ENCODE measurements around the gene MSANTD1. TPM values are rescaled to one million over a fixed set of nuclear protein-coding genes. Genes with fewer than 3 reads are reported as not detected.

The MSANTD1 gene
- total RNA-seq, 1 experiment from 2014 or later = 0.77 TPM

GRCh38 chr4:3229328-3229727 is 19.6 kb upstream of the MSANTD1 start:
- intact Hi-C loops (cut with micrococcal nuclease) = no loop called here
- Histone ChIP-seq H3K36me3 (ENCODE audit: low read depth, low read length) (peaks cover 11% of the 10 kb centered on the region), H3K9ac (ENCODE audit: low read length) (no peak overlapping the region), H2AFZ (ENCODE audit: low read length) (no peak overlapping the region), H3K4me2 (ENCODE audit: low read length) (no peak overlapping the region), H3K9me3 (ENCODE audit: low read length) (no peaks in the 10 kb centered on the region), H3K27ac (ENCODE audit: low read length) (no peak overlapping the region), H4K20me1 (ENCODE audit: low read length) (no peaks in the 10 kb centered on the region), H3K4me1 (ENCODE audit: insufficient read depth, low read length) (no peaks in the 10 kb centered on the region), H3K9me2 (replicated peaks; ENCODE audit: low read length) (no peaks in the 10 kb centered on the region), H3F3A (ENCODE audit: low read length, unreplicated experiment) (no peaks in the 10 kb centered on the region), H3K27me3 (ENCODE audit: low read length) (no peaks in the 10 kb centered on the region), H3K4me3 (ENCODE audit: low read length) (no peak overlapping the region), H3K79me2 (ENCODE audit: low read length) (no peaks in the 10 kb centered on the region)
- DNase-seq = no peak
- BruUV-seq (replicated peaks) = no TSS peak
- ChIA-PET CTCF (no interaction called here), POLR2A (ENCODE audit: unreplicated experiment) (no interaction called here)
- no peak for ATAC-seq
- TF ChIP-seq EZH2 (IDR thresholded peaks at IDR 0.05; ENCODE audit: low read length, unreplicated experiment) (no peak), EZH2phosphoT487 (IDR thresholded peaks at IDR 0.05; ENCODE audit: borderline replicate concordance, low read length) (no peak)
- TF ChIP-seq, protein P1, sequence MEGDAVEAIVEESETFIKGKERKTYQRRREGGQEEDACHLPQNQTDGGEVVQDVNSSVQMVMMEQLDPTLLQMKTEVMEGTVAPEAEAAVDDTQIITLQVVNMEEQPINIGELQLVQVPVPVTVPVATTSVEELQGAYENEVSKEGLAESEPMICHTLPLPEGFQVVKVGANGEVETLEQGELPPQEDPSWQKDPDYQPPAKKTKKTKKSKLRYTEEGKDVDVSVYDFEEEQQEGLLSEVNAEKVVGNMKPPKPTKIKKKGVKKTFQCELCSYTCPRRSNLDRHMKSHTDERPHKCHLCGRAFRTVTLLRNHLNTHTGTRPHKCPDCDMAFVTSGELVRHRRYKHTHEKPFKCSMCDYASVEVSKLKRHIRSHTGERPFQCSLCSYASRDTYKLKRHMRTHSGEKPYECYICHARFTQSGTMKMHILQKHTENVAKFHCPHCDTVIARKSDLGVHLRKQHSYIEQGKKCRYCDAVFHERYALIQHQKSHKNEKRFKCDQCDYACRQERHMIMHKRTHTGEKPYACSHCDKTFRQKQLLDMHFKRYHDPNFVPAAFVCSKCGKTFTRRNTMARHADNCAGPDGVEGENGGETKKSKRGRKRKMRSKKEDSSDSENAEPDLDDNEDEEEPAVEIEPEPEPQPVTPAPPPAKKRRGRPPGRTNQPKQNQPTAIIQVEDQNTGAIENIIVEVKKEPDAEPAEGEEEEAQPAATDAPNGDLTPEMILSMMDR (conservative IDR thresholded peaks at IDR 0.05; ENCODE audit: low read depth, low read length) = no peak

DNA sequence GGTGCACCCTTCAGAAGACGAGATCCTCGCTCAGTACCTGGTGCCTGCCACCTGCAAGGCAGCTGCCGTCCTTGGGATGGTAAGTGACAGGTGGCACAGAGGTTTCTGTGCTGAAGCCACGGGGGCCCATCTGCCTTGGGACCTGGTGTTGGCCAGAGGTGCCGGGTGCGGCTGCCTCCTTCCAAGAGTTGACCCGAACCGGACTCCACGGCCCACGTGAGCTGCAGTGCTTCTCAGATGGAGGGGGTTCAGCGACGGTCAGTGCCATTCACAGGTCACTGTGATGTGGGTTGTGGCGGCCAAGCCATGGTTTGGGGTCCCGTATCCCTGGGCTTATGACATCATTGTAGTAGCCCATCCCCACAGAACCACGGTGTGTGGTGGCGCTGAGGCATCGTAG is 19.0 kb upstream of the MSANTD1 start:
- ChIA-PET POLR2A (ENCODE audit: unreplicated experiment) (no interaction called here), CTCF (no interaction called here)
- ATAC-seq (no peak), DNase-seq (no peak)
- Histone ChIP-seq H2AFZ (ENCODE audit: low read length) (no peak overlapping the region), H3K36me3 (ENCODE audit: low read depth, low read length) (peaks cover 11% of the 10 kb centered on the region), H3K4me3 (ENCODE audit: low read length) (no peak overlapping the region), H3K4me1 (ENCODE audit: insufficient read depth, low read length) (no peaks in the 10 kb centered on the region), H3K27me3 (ENCODE audit: low read length) (no peaks in the 10 kb centered on the region), H3K79me2 (ENCODE audit: low read length) (no peaks in the 10 kb centered on the region), H3F3A (ENCODE audit: low read length, unreplicated experiment) (no peaks in the 10 kb centered on the region), H3K9me2 (replicated peaks; ENCODE audit: low read length) (no peaks in the 10 kb centered on the region), H3K9me3 (ENCODE audit: low read length) (no peaks in the 10 kb centered on the region), H3K4me2 (ENCODE audit: low read length) (no peak overlapping the region), H3K9ac (ENCODE audit: low read length) (no peak overlapping the region), H4K20me1 (ENCODE audit: low read length) (no peaks in the 10 kb centered on the region), H3K27ac (ENCODE audit: low read length) (no peak overlapping the region)
- no TSS peak for BruUV-seq (replicated peaks)
- intact Hi-C loops (cut with micrococcal nuclease) = no loop called here
- TF ChIP-seq EZH2phosphoT487 (IDR thresholded peaks at IDR 0.05; ENCODE audit: borderline replicate concordance, low read length) (no peak), EZH2 (IDR thresholded peaks at IDR 0.05; ENCODE audit: low read length, unreplicated experiment) (no peak)
- TF ChIP-seq, protein P1 (conservative IDR thresholded peaks at IDR 0.05; ENCODE audit: low read depth, low read length) = no peak

- Histone ChIP-seq H3K4me1 (ENCODE audit: insufficient read depth, low read length) (no peaks in the 10 kb centered on the region), H2AFZ (ENCODE audit: low read length) (no peak overlapping the region), H4K20me1 (ENCODE audit: low read length) (no peaks in the 10 kb centered on the region), H3K36me3 (ENCODE audit: low read depth, low read length) (peaks cover 11% of the 10 kb centered on the region), H3K9me3 (ENCODE audit: low read length) (no peaks in the 10 kb centered on the region), H3F3A (ENCODE audit: low read length, unreplicated experiment) (no peaks in the 10 kb centered on the region), H3K27me3 (ENCODE audit: low read length) (no peaks in the 10 kb centered on the region), H3K9me2 (replicated peaks; ENCODE audit: low read length) (no peaks in the 10 kb centered on the region), H3K27ac (ENCODE audit: low read length) (no peak overlapping the region), H3K79me2 (ENCODE audit: low read length) (no peaks in the 10 kb centered on the region), H3K9ac (ENCODE audit: low read length) (no peak overlapping the region), H3K4me2 (ENCODE audit: low read length) (no peak overlapping the region), H3K4me3 (ENCODE audit: low read length) (no peak overlapping the region)
- ATAC-seq (no peak), DNase-seq (no peak)
- CTCF ChIA-PET = no interaction called here
- no TSS peak for BruUV-seq (replicated peaks)
- TF ChIP-seq EZH2 (IDR thresholded peaks at IDR 0.05; ENCODE audit: low read length, unreplicated experiment) = no peak
- TF ChIP-seq, protein P1 (conservative IDR thresholded peaks at IDR 0.05; ENCODE audit: low read depth, low read length) = no peak
- TF ChIP-seq EZH2phosphoT487 (IDR thresholded peaks at IDR 0.05; ENCODE audit: borderline replicate concordance, low read length) = no peak
- POLR2A ChIA-PET (ENCODE audit: unreplicated experiment) = no interaction called here
- intact Hi-C loops (cut with micrococcal nuclease) = no loop called here
Measured at GRCh38 chr4:3231471-3231870, 17.5 kb upstream of the MSANTD1 start.

Measured in PC-3 (cell line).